Calu3 (cell line): Measurements from ENCODE around the gene SNCAIP. TPM values are rescaled to one million over a fixed set of nuclear protein-coding genes. Genes with fewer than 3 reads are reported as not detected.
"Not testable (repeated sequence)": the region's sequence is repeated elsewhere in the genome, so short reads cannot be mapped to it uniquely, and the experiment has no call there.

ENCODE experiments used
- BruUV-seq: library from RNA; stranded (reverse); fragments of 400-500 nt; replicated peaks from 2 replicates; lab custom pipeline; 2021; lab: Mats Ljungman, UMichigan
- CTCF ChIA-PET: fragments of 300-600 bp; sonication (Branson Sonifier 250); formaldehyde crosslinking; loops from one replicate; lab custom pipeline; 2022; ENCODE audit warnings: antibody characterized with exemption; lab: Charles Lee
- DNase-seq: peaks from one replicate; pipeline ENCODE4 v3.0.0; 2022
- H3K27ac Mint-ChIP-seq: one replicate; pipeline ENCODE4 v1.8.0; 2022; ENCODE audit warnings: mixed read lengths; ENCODE audit not compliant: unreplicated experiment
- H3K27me3 Mint-ChIP-seq: one replicate; pipeline ENCODE4 v1.8.0; 2022; ENCODE audit warnings: mixed read lengths; ENCODE audit not compliant: unreplicated experiment
- H3K36me3 Mint-ChIP-seq: one replicate; pipeline ENCODE4 v1.8.0; 2022; ENCODE audit warnings: mild to moderate bottlenecking, moderate library complexity, mixed read lengths; ENCODE audit not compliant: insufficient read depth, unreplicated experiment
- H3K4me1 Mint-ChIP-seq: one replicate; pipeline ENCODE4 v1.8.0; 2022; ENCODE audit warnings: mild to moderate bottlenecking, low read depth, mixed read lengths; ENCODE audit not compliant: unreplicated experiment
- H3K4me3 Mint-ChIP-seq: one replicate; pipeline ENCODE4 v1.8.0; 2022; ENCODE audit warnings: mild to moderate bottlenecking, low read depth, moderate library complexity, mixed read lengths; ENCODE audit not compliant: unreplicated experiment
- H3K9me3 Mint-ChIP-seq: one replicate; pipeline ENCODE4 v1.8.0; 2022; ENCODE audit warnings: low read depth, mixed read lengths; ENCODE audit not compliant: unreplicated experiment
- intact Hi-C: fragments of 100-400 bp; cut with micrococcal nuclease; formaldehyde crosslinking; loops from one replicate; pipeline ENCODE4 v1.10.0; 2022; ENCODE audit not compliant: unreplicated experiment
- total RNA-seq: library from RNA; stranded (reverse); gene quantifications from 2 replicates; pipeline ENCODE4 v1.2.3, GENCODE V29; 2022
- TF ChIP-seq, protein P1 (sequence below): fragments of 200-600 bp; IDR thresholded peaks from one replicate; pipeline ENCODE4 v1.8.0; 2022; ENCODE audit warnings: antibody characterized with exemption; ENCODE audit not compliant: unreplicated experiment

SNCAIP gene
- total RNA-seq, 1 experiment from 2014 or later = not detected

DNA sequence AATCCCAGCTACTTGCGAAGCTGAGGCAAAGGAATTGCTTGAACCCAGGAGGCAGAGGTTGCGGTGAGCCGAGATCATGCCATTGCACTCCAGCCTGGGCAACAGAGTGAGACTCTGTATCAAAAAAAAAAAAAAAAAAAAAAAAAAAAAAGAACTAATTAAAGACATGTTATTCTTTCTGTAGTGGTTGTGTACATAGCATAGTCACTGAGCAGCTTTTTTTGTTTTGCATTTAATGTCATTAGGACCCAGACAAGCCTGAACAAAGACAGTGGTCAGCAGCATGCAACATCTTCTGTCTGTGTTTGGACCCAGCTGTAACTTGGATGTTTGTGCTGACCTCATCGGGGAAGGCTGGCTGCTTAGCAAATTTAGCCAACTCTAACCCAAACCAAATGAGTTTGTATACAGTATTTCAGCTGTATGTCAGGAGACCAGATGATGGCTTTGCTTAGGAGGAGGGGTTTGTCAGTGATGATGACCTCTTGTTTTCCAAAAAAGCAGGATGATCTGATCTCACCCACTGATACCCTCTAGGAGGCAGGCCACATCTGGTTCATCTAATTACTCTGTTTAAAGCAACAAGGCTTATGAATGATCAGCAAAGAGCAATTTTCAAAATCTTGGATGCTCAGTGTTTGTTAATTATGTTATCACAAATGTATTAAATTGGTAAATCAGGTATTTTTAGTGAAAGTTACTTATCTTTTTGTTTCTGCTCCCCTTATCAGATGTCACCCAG, 39.5 kb downstream of the SNCAIP start:
- no peak overlapping the region for H3K27ac Mint-ChIP-seq
- no peak overlapping the region for H3K4me3 Mint-ChIP-seq
- no peaks in the 10 kb centered on the region for H3K36me3 Mint-ChIP-seq
- H3K27me3 Mint-ChIP-seq = peaks cover 9% of the 10 kb centered on the region
- H3K9me3 Mint-ChIP-seq = no peaks in the 10 kb centered on the region
- CTCF ChIA-PET = no interaction called here
- H3K4me1 Mint-ChIP-seq = no peaks in the 10 kb centered on the region
- TF ChIP-seq, protein P1, sequence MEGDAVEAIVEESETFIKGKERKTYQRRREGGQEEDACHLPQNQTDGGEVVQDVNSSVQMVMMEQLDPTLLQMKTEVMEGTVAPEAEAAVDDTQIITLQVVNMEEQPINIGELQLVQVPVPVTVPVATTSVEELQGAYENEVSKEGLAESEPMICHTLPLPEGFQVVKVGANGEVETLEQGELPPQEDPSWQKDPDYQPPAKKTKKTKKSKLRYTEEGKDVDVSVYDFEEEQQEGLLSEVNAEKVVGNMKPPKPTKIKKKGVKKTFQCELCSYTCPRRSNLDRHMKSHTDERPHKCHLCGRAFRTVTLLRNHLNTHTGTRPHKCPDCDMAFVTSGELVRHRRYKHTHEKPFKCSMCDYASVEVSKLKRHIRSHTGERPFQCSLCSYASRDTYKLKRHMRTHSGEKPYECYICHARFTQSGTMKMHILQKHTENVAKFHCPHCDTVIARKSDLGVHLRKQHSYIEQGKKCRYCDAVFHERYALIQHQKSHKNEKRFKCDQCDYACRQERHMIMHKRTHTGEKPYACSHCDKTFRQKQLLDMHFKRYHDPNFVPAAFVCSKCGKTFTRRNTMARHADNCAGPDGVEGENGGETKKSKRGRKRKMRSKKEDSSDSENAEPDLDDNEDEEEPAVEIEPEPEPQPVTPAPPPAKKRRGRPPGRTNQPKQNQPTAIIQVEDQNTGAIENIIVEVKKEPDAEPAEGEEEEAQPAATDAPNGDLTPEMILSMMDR = no peak
- no TSS peak for BruUV-seq
- no peak for DNase-seq
- intact Hi-C loops = no loop called here

DNA sequence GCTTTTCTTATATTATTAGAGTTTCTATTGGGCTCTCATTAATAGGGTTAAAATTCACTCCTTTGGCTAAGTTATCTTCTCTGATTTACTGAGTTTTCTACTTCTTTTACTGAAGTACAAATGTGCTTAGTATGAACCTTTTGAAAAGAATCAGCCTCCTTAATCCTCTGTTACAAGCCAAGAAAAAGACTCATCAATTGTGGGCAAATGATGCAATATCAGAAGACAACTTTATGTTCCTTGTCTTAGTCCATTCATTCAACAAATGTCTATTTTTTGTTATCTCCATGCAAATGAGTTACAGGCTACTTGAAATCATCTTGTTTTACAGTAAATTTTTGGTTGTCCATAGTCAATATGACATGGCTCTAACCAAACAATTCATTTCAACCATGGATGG, 40.3 kb downstream of the SNCAIP start:
- no peak overlapping the region for H3K27ac Mint-ChIP-seq
- DNase-seq = no peak
- no peaks in the 10 kb centered on the region for H3K4me1 Mint-ChIP-seq
- TF ChIP-seq, protein P1 = no peak
- peaks cover 9% of the 10 kb centered on the region for H3K27me3 Mint-ChIP-seq
- H3K36me3 Mint-ChIP-seq = no peaks in the 10 kb centered on the region
- CTCF ChIA-PET = no interaction called here
- H3K4me3 Mint-ChIP-seq = no peak overlapping the region
- intact Hi-C loops = no loop called here
- H3K9me3 Mint-ChIP-seq = no peaks in the 10 kb centered on the region
- BruUV-seq = no TSS peak

DNA sequence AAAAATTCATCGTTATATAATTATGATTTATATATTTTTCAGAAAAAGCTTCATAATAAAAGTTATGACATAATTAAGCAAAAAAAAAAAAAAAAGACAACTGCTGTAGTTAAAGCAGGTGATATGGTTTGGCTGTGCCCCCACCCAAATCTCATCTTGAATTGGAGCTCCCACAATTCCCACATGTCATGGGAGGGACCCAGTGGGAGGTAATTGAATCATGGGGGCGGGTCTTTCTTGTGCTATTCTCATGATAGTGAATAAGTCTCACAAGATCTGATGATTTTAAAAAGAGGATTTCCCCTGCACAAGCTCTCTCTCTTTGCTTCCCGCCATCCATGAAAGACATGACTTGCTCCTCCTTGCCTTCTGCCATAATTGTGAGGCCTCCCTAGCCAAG, 41.3 kb downstream of the SNCAIP start:
- H3K36me3 Mint-ChIP-seq, intact Hi-C loops: not testable (repeated sequence)

DNA sequence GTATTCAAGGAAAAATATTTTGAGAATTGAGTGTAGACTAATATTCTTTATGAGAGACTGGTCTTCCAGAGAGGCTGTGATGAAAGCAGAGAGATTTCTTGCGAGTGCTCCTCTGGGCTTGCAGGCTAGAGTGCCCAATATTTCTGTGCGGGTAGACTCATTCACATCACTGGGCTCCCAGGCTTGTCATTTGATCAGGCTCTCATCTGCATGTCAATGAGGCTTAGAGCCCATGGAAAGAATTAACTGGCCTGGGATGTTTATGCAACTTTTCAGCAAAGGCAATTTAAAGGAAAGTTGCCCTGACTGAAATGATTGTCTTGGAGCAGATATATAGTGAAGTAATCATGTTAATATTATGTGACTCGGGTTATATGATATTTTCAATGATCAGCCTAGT, 42.3 kb downstream of the SNCAIP start:
- CTCF ChIA-PET = no interaction called here
- intact Hi-C loops = no loop called here
- peaks cover 5% of the 10 kb centered on the region for H3K27me3 Mint-ChIP-seq
- no peak for DNase-seq
- no peaks in the 10 kb centered on the region for H3K4me1 Mint-ChIP-seq
- TF ChIP-seq, protein P1 = no peak
- H3K27ac Mint-ChIP-seq = no peak overlapping the region
- H3K4me3 Mint-ChIP-seq = no peak overlapping the region
- no peaks in the 10 kb centered on the region for H3K9me3 Mint-ChIP-seq
- no TSS peak for BruUV-seq
- H3K36me3 Mint-ChIP-seq = no peaks in the 10 kb centered on the region

More for the DNA sequence above, 41.3 kb downstream of the SNCAIP start:
- not testable (repeated sequence) for H3K4me1 Mint-ChIP-seq, H3K27me3 Mint-ChIP-seq, H3K9me3 Mint-ChIP-seq, DNase-seq, BruUV-seq, H3K27ac Mint-ChIP-seq, H3K4me3 Mint-ChIP-seq
- CTCF ChIA-PET = interaction anchor here (0.6 kb wide), 2 partner anchors 23 to 47 kb away, joined by 3 to 6 read pairs; no protein-coding TSS in a partner anchor

DNA sequence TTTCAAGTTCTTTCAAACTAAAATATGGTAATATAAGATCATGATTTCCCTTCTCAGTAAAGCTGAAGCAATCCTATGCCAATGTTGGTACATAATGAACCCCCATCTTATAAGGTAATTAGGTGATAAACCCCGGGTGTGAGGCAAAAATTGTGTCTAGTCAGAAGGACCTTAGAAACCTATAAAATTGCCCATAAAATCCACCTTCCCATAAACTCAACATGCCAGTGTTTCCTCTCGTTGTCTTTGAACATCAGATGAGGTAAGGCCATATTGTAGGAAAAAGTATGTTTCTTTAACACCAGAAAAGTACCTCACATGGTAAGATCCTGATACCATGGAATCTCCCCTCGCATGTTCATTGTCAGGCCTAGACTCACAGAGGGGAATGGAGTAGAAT, 43.3 kb downstream of the SNCAIP start:
- intact Hi-C loops = no loop called here
- H3K36me3 Mint-ChIP-seq = no peaks in the 10 kb centered on the region
- CTCF ChIA-PET = no interaction called here
- no peaks in the 10 kb centered on the region for H3K4me1 Mint-ChIP-seq
- no peak for DNase-seq
- H3K4me3 Mint-ChIP-seq = no peak overlapping the region
- no peaks in the 10 kb centered on the region for H3K9me3 Mint-ChIP-seq
- no peaks in the 10 kb centered on the region for H3K27me3 Mint-ChIP-seq
- no peak overlapping the region for H3K27ac Mint-ChIP-seq
- TF ChIP-seq, protein P1 = no peak
- no TSS peak for BruUV-seq
